ENCODE results near the gene MIP.
"Not testable (repeated sequence)": the region's sequence is repeated elsewhere in the genome, so short reads cannot be mapped to it uniquely, and the experiment has no call there.

The MIP gene

GRCh38 chr12:56461235-56462159, 7.0 kb upstream of the MIP start:
- no peak for DNase-seq (ENCODE audit: low spot score)
- TF ChIP-seq, protein P1, sequence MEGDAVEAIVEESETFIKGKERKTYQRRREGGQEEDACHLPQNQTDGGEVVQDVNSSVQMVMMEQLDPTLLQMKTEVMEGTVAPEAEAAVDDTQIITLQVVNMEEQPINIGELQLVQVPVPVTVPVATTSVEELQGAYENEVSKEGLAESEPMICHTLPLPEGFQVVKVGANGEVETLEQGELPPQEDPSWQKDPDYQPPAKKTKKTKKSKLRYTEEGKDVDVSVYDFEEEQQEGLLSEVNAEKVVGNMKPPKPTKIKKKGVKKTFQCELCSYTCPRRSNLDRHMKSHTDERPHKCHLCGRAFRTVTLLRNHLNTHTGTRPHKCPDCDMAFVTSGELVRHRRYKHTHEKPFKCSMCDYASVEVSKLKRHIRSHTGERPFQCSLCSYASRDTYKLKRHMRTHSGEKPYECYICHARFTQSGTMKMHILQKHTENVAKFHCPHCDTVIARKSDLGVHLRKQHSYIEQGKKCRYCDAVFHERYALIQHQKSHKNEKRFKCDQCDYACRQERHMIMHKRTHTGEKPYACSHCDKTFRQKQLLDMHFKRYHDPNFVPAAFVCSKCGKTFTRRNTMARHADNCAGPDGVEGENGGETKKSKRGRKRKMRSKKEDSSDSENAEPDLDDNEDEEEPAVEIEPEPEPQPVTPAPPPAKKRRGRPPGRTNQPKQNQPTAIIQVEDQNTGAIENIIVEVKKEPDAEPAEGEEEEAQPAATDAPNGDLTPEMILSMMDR (IDR thresholded peaks at IDR 0.05; ENCODE audit: extremely low read depth, insufficient read depth, missing control alignments) = no peak
- in situ Hi-C loops (cut with MboI; ENCODE audit: low pct_unique_long_range_greater_than_20kb, low sequenced_read_pairs, unreplicated experiment) = no loop called here

DNA sequence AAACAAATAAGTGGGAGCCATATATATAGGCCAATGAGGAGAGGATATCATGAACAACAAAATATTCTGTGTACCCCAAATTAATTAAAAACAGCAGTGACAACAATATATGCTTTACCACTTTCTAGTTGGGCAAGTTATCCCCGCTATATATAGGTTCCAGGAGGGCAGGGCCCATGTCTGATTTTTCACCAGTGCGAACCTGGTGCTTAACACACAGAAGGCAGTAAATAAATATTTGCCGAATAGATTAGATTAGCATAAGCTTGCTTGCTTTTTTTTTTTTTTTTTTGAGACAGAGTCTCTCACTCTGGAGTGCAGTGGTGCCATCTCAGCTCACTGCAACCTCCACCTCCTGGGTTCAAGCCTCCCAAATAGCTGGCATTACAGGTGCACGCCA, 3.4 kb upstream of the MIP start:
- no peak for DNase-seq (ENCODE audit: low spot score)
- TF ChIP-seq, protein P1 (IDR thresholded peaks at IDR 0.05; ENCODE audit: extremely low read depth, insufficient read depth, missing control alignments) = no peak
- in situ Hi-C loops (cut with MboI; ENCODE audit: low pct_unique_long_range_greater_than_20kb, low sequenced_read_pairs, unreplicated experiment) = no loop called here

GRCh38 chr12:56451147-56451546, 3.3 kb downstream of the MIP start:
- in situ Hi-C loops (cut with MboI; ENCODE audit: low pct_unique_long_range_greater_than_20kb, low sequenced_read_pairs, unreplicated experiment) = no loop called here
- DNase-seq (ENCODE audit: low spot score) = no peak
- TF ChIP-seq, protein P1 (IDR thresholded peaks at IDR 0.05; ENCODE audit: extremely low read depth, insufficient read depth, missing control alignments) = no peak

DNA sequence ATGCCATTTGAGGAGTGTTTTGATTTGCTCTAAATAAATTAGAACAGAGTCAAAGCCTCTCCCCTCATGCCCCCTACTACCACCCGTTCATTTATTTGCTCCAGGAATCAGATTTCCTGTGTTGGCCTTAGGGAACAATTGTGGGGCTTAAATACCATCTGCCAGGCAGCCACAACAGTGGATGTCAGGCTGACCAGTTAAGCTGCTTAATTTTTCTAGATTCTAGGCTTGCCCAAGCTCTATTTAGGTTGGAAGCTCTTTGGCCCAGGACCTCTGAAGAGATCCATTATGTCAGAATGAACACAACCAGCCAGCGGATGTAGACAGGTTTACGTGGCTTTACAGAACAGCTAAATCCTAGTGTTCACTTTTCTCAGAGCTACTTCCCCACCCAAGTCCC, 4.2 kb downstream of the MIP start:
- no peak for DNase-seq (ENCODE audit: low spot score)
- in situ Hi-C loops (cut with MboI; ENCODE audit: low pct_unique_long_range_greater_than_20kb, low sequenced_read_pairs, unreplicated experiment) = no loop called here
- TF ChIP-seq, protein P1 (IDR thresholded peaks at IDR 0.05; ENCODE audit: extremely low read depth, insufficient read depth, missing control alignments) = no peak

DNA sequence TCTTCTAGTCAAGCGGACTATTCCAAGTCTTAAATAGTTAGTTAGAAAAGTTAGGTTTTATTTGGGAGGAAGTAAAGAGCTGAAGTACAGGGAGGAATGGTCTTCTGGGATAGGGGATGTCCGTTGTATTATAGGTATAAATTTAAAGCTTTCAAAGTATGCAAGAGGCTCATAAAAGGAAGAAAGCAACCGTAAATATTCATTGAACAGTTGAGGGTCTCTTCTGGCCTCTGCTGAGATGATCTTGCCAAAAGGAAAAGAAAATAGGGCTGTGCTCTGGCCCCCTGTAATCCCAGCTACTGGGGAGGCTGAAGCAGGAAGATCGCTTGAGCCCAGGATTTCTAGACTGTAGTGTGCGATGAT, 4.9 kb downstream of the MIP start:
- TF ChIP-seq, protein P1 (IDR thresholded peaks at IDR 0.05; ENCODE audit: extremely low read depth, insufficient read depth, missing control alignments) = no peak
- in situ Hi-C loops (cut with MboI; ENCODE audit: low pct_unique_long_range_greater_than_20kb, low sequenced_read_pairs, unreplicated experiment) = no loop called here
- no peak for DNase-seq (ENCODE audit: low spot score)

- TF ChIP-seq, protein P1 (IDR thresholded peaks at IDR 0.05; ENCODE audit: extremely low read depth, insufficient read depth, missing control alignments) = no peak
These were observed 5.4 kb downstream of the MIP start, which contains the start of gene TIMELESS for GRCh38 chr12:56448860-56449621. TSS of gene TIMELESS (minus strand) at chr12:56449426. CDS start at chr12:56434170, 15,256 bp downstream.

DNA sequence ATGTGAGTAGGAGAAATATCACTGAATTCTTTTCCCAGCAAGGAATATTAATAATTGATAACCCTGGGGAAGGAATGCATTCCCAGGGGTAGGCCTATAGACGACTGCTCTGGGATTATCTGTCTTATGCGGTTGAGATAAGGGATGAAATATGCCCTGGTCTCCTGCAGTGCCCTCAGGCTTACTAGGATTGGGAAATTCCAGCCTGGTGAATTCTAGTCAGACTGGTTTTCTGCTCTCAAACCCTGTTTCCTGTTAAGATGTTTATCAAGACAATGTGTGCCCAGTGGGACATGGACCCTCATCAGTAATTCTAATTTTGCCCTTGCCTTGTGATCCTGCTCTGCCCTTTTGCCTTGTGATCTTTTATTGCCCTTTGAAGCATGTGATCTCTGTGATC, 11.2 kb downstream of the MIP start:
- DNase-seq (ENCODE audit: low spot score); in situ Hi-C loops (cut with MboI; ENCODE audit: low pct_unique_long_range_greater_than_20kb, low sequenced_read_pairs, unreplicated experiment): not testable (repeated sequence)

More at GRCh38 chr12:56448860-56449621, 5.4 kb downstream of the MIP start, which contains the start of gene TIMELESS:
- peak; percentile 94 for DNase-seq (ENCODE audit: low spot score)
- in situ Hi-C loops (cut with MboI; ENCODE audit: low pct_unique_long_range_greater_than_20kb, low sequenced_read_pairs, unreplicated experiment) = no loop called here
